HG03139 (cell line): ENCODE measurements around the gene CCDC33.

Experiments used
- ATAC-seq: cut with Tn5 transposase; IDR thresholded peaks from one replicate; pipeline ENCODE4 v1.9.1; 2021; ENCODE audit not compliant: unreplicated experiment

Gene CCDC33

GRCh38 chr15:74257623-74258022 lies 21.5 kb downstream of the CCDC33 start:
- ATAC-seq: no peak

- ATAC-seq: no peak
These were observed 22.5 kb downstream of the CCDC33 start for GRCh38 chr15:74258456-74259291.

GRCh38 chr15:74259292-74259648 lies 23.1 kb downstream of the CCDC33 start:
- no peak for ATAC-seq

GRCh38 chr15:74259821-74260607 lies 23.9 kb downstream of the CCDC33 start:
- no peak for ATAC-seq

- no peak for ATAC-seq
These were observed 24.9 kb downstream of the CCDC33 start for GRCh38 chr15:74261041-74261440.

- ATAC-seq: no peak
These were observed 25.6 kb downstream of the CCDC33 start for GRCh38 chr15:74261685-74262084.

- no peak for ATAC-seq
These were observed 26.0 kb downstream of the CCDC33 start for GRCh38 chr15:74262151-74262550.

GRCh38 chr15:74262625-74263024 lies 26.5 kb downstream of the CCDC33 start:
- ATAC-seq: no peak

- no peak for ATAC-seq
These were observed 27.3 kb downstream of the CCDC33 start for GRCh38 chr15:74263466-74263865.

GRCh38 chr15:74264081-74264501 lies 28.0 kb downstream of the CCDC33 start:
- no peak for ATAC-seq

GRCh38 chr15:74265046-74265639 lies 29.0 kb downstream of the CCDC33 start:
- no peak for ATAC-seq

GRCh38 chr15:74268020-74268419 lies 31.9 kb downstream of the CCDC33 start:
- no peak for ATAC-seq

GRCh38 chr15:74269362-74270035 lies 33.4 kb downstream of the CCDC33 start:
- ATAC-seq: no peak

- no peak for ATAC-seq
These were observed 34.0 kb downstream of the CCDC33 start for GRCh38 chr15:74270155-74270554.

- ATAC-seq: no peak
These were observed 34.9 kb downstream of the CCDC33 start for GRCh38 chr15:74270854-74271520.

- no peak for ATAC-seq
These were observed 36.7 kb downstream of the CCDC33 start for GRCh38 chr15:74272812-74273211.

- ATAC-seq: no peak
These were observed 38.4 kb downstream of the CCDC33 start for GRCh38 chr15:74274470-74275038.

GRCh38 chr15:74275957-74276356 lies 39.8 kb downstream of the CCDC33 start:
- ATAC-seq: no peak

GRCh38 chr15:74276560-74276959 lies 40.4 kb downstream of the CCDC33 start:
- ATAC-seq: no peak

- no peak for ATAC-seq
These were observed 41.2 kb downstream of the CCDC33 start for GRCh38 chr15:74277242-74277810.
